Activated CD8-positive, alpha-beta T cell treated with anti-CD3 and anti-CD28 coated beads for 36 hours (primary cell): Measurements from ENCODE around the gene PTAFR. TPM values are rescaled to one million over a fixed set of nuclear protein-coding genes. Genes with fewer than 3 reads are reported as not detected.
A peak's percentile ranks its signal among the peaks of the same experiment; 100 is the strongest.

Experiments
- ATAC-seq: fragments of 200-7000 bp; cut with Tn5 transposase; one replicate; pipeline ENCODE4 v1.10.0; 2021; ENCODE audit warnings: mild to moderate bottlenecking, moderate library complexity
- CTCF ChIA-PET: fragments of 350-600 bp; sonication (Branson Sonifier 250); formaldehyde crosslinking; loops from one replicate; lab custom pipeline; 2021; ENCODE audit warnings: antibody characterized with exemption; lab: Charles Lee
- POLR2A ChIA-PET: fragments of 350-600 bp; sonication (Branson Sonifier 250); formaldehyde crosslinking; loops from one replicate; lab custom pipeline; 2021; ENCODE audit warnings: antibody characterized with exemption; lab: Charles Lee
- DNase-seq: peaks from one replicate; pipeline ENCODE4 v3.0.0-alpha.2; 2020
- H3K27ac Mint-ChIP-seq: one replicate; pipeline ENCODE4 v1.8.0; 2021; ENCODE audit warnings: mild to moderate bottlenecking, mixed read lengths
- H3K27me3 Mint-ChIP-seq: one replicate; pipeline ENCODE4 v1.8.0; 2021; ENCODE audit warnings: mixed read lengths
- H3K36me3 Mint-ChIP-seq: one replicate; pipeline ENCODE4 v1.8.0; 2021; ENCODE audit warnings: low read depth, mixed read lengths
- H3K4me1 Mint-ChIP-seq: one replicate; pipeline ENCODE4 v1.8.0; 2021; ENCODE audit warnings: low read depth, mixed read lengths
- H3K4me3 Mint-ChIP-seq: one replicate; pipeline ENCODE4 v1.8.0; 2021; ENCODE audit warnings: mild to moderate bottlenecking, moderate library complexity, mixed read lengths
- H3K9me3 Mint-ChIP-seq: one replicate; pipeline ENCODE4 v1.8.0; 2021; ENCODE audit warnings: mixed read lengths
- intact Hi-C: fragments of 100-400 bp; cut with micrococcal nuclease; formaldehyde crosslinking; loops from one replicate; pipeline ENCODE4 v1.10.0; 2022
- total RNA-seq, 2 experiments: library from RNA; stranded (reverse); gene quantifications; one replicate each; pipeline ENCODE4 v1.2.3, GENCODE V29; 2021
- TF ChIP-seq, protein P1 (sequence below): fragments of 200-600 bp; IDR thresholded peaks from one replicate; pipeline ENCODE4 v1.8.0; 2022; ENCODE audit warnings: antibody characterized with exemption, mild to moderate bottlenecking

The PTAFR gene
- total RNA-seq, 2 experiments from 2014 or later = 0.16 to 0.25 TPM

DNA sequence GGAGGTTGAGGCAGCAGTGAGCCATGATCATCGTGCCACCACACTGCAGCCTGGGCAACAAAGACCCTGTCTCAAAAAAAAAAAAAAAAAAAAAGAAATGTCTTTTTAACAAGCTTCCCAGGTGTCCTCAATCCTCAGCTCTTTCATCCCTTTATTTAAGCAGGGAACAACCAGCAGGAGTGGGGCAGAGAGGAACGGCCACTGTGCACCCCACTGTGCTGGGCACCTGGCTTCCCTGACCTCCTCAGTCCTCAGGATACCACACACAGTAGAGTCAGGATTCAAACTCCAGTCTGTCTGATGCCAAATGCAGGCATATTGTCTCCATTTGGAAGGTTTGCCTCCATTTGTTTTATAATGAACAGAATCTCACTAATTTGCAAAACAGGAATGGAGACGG lies 19.8 kb upstream of the PTAFR start:
- POLR2A ChIA-PET = interaction anchor here (0.6 to 2.2 kb wide), 5 partner anchors 9 to 424 kb away, joined by 3 to 6 read pairs (median 6); partner anchors contain the start of gene STX12
- intact Hi-C loops = no loop called here
- CTCF ChIA-PET = interaction anchor here (0.7 to 1.7 kb wide), 3 partner anchors 24 to 209 kb away, joined by 3 to 6 read pairs (median 5); no protein-coding TSS in a partner anchor
- TF ChIP-seq, protein P1, sequence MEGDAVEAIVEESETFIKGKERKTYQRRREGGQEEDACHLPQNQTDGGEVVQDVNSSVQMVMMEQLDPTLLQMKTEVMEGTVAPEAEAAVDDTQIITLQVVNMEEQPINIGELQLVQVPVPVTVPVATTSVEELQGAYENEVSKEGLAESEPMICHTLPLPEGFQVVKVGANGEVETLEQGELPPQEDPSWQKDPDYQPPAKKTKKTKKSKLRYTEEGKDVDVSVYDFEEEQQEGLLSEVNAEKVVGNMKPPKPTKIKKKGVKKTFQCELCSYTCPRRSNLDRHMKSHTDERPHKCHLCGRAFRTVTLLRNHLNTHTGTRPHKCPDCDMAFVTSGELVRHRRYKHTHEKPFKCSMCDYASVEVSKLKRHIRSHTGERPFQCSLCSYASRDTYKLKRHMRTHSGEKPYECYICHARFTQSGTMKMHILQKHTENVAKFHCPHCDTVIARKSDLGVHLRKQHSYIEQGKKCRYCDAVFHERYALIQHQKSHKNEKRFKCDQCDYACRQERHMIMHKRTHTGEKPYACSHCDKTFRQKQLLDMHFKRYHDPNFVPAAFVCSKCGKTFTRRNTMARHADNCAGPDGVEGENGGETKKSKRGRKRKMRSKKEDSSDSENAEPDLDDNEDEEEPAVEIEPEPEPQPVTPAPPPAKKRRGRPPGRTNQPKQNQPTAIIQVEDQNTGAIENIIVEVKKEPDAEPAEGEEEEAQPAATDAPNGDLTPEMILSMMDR = no peak
- peaks cover 11% of the 10 kb centered on the region for H3K9me3 Mint-ChIP-seq
- no peak overlapping the region for H3K27ac Mint-ChIP-seq
- peaks cover 51% of the 10 kb centered on the region for H3K36me3 Mint-ChIP-seq
- DNase-seq = no peak
- H3K4me1 Mint-ChIP-seq = peaks cover 42% of the 10 kb centered on the region
- ATAC-seq = no peak
- H3K4me3 Mint-ChIP-seq = no peak overlapping the region
- no peaks in the 10 kb centered on the region for H3K27me3 Mint-ChIP-seq

DNA sequence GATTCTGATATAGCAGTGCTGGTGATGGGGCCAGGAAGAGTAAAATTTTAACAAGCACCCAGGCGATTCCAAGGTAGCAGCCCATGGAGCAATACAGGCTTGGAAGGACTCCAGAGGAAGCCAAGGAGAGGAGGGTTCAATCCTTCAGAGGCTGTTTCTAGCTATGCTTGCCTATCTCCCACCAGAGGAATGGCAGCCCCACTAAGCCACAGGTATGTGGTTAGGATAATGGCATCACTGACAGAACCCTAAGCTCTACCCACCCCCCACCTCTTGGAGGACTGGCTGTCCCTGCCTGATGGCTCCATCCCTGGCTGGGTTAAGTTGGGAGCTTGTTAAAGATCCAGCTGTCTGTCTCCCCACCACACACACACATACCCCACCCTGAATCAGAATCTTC lies 19.3 kb upstream of the PTAFR start:
- H3K4me3 Mint-ChIP-seq = no peak overlapping the region
- H3K9me3 Mint-ChIP-seq = peaks cover 11% of the 10 kb centered on the region
- H3K27ac Mint-ChIP-seq = no peak overlapping the region
- TF ChIP-seq, protein P1 = no peak
- no peaks in the 10 kb centered on the region for H3K27me3 Mint-ChIP-seq
- peaks cover 46% of the 10 kb centered on the region for H3K36me3 Mint-ChIP-seq
- POLR2A ChIA-PET = interaction anchor here (0.7 to 2.2 kb wide), 5 partner anchors 9 to 107 kb away, joined by 3 to 6 read pairs (median 6); partner anchors contain the start of gene EYA3
- DNase-seq = no peak
- no peak for ATAC-seq
- CTCF ChIA-PET = interaction anchor here (0.7 to 1.7 kb wide), 4 partner anchors 23 to 209 kb away, joined by 3 to 6 read pairs (median 4); no protein-coding TSS in a partner anchor
- intact Hi-C loops = no loop called here
- H3K4me1 Mint-ChIP-seq = peaks cover 37% of the 10 kb centered on the region

DNA sequence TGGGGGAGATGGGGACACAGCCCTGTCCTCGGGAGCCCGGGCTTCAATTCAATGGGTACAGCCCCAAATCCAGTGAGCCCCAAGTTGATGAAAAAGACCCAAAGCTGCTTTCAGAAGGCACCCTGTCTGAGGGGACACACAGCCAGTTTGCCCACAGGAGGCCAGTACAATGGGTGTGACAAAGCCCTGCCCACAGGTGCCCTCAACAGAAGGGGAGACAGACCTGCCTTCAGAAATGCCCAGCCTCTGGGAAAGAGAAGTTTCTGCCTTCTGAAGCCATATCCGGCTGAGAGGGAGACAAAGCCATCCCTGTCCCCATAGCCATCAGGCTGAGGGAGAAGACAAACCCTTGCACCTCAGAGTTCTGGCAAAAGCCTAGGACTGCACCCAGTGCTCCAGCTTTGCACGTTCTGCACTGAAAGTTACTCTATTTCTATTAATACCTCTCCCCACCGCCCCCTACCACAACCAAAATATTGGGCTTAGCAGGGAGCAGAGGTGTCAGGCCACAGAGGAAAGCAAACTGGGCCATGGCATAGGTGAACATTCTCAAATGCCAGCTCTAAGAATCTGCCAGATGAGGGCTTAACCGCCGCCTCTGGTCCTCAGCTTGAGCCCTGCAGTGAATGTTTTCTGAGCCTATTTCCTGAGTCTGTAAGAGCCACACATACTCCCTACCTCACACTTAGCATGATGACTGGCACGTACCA lies 18.0 kb upstream of the PTAFR start:
- Mint-ChIP-seq H3K27ac (no peak overlapping the region), H3K27me3 (no peaks in the 10 kb centered on the region), H3K4me3 (no peak overlapping the region), H3K9me3 (peaks cover 11% of the 10 kb centered on the region), H3K4me1 (peaks cover 26% of the 10 kb centered on the region), H3K36me3 (peaks cover 35% of the 10 kb centered on the region)
- intact Hi-C loops = no loop called here
- DNase-seq (no peak), ATAC-seq (no peak)
- TF ChIP-seq, protein P1 = no peak
- ChIA-PET POLR2A (interaction anchor here (1.0 to 1.1 kb wide), 2 partner anchors 43 to 106 kb away, joined by 3 read pairs; partner anchors contain the start of gene EYA3), CTCF (interaction anchor here (1.0 kb wide), 2 partner anchors 11 to 103 kb away, joined by 3 read pairs; no protein-coding TSS in a partner anchor)

DNA sequence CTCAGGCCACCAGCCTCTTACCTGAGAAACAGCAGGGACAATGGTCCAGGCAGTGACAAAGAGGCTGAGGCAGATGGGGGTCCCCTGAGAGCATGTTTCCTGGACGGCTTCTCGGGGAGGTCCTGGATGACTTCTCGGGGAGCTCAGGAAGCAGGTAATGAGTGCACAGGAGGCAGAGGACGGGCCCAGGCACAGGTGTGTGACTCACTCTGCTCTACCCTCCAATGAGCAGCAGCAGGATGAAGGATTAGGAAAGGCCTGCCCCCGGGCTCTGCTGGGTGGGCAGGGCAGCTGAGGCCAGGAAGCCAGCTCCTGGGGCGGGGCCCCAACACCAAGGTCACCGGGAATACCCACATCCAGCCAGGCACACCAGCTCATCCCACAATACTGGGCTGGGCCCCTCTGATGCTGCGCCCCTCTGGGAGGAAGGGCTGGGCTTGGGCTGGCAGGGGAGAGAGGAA lies 17.2 kb upstream of the PTAFR start:
- CTCF ChIA-PET = interaction anchor here (1.0 kb wide), 1 partner anchor 102 kb away, joined by 3 read pairs; no protein-coding TSS in a partner anchor

More for the DNA sequence above, 17.2 kb upstream of the PTAFR start:
- ATAC-seq (peak; percentile 20), DNase-seq (no peak)
- peaks cover 18% of the 10 kb centered on the region for H3K4me1 Mint-ChIP-seq
- H3K4me3 Mint-ChIP-seq = no peak overlapping the region
- H3K9me3 Mint-ChIP-seq = peaks cover 4% of the 10 kb centered on the region
- TF ChIP-seq, protein P1 = no peak
- H3K36me3 Mint-ChIP-seq = peaks cover 28% of the 10 kb centered on the region
- intact Hi-C loops = no loop called here
- H3K27ac Mint-ChIP-seq = no peak overlapping the region
- POLR2A ChIA-PET = interaction anchor here (0.5 to 1.0 kb wide), 2 partner anchors 42 to 220 kb away, joined by 3 to 4 read pairs; no protein-coding TSS in a partner anchor
- H3K27me3 Mint-ChIP-seq = no peaks in the 10 kb centered on the region
